ENCODE data around the gene ABCC4. TPM values are rescaled to one million over a fixed set of nuclear protein-coding genes. Genes with fewer than 3 reads are reported as not detected.
"Not testable (repeated sequence)": the region's sequence is repeated elsewhere in the genome, so short reads cannot be mapped to it uniquely, and the experiment has no call there.

Gene ABCC4
- total RNA-seq, 1 donor from 2014 or later, result 21.8 TPM

DNA sequence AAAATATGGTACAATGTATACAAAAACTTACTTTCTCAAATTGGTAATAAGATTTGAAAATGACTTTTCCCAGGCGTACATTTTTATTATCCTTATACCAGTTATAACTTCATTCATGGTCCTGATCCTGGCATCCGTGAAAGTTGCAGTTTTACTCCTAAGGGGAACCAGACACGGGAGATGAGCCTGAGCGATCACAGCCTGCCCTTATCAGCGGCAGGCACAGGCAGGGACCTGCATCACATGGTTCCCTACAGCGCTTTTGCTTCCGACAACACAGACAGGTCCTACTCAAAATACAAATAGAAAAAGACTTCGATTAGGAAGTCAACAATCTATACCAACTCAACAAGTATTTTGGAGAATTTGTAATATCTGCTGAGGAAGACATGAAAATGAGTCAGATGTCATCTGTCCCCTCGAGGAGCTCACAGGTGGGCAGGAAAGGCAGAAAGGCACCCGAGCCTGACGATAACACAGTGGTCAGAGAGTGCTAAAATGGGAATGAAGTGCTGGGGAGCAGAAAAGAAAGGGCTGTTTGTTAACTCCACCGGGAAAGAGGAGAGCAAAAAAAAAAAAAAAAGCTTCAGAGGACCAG lies 93.4 kb downstream of the ABCC4 start:
- Mint-ChIP-seq H3K27me3 (ENCODE audit: low read depth) (no peaks in the 10 kb centered on the region), H3K9me3 (no peaks in the 10 kb centered on the region), H3K4me1 (peaks cover 25% of the 10 kb centered on the region), H3K36me3 (ENCODE audit: low read depth) (peaks cover 14% of the 10 kb centered on the region), H3K4me3 (peak overlapping the region; percentile 27), H3K27ac (ENCODE audit: unreplicated experiment) (peak overlapping the region; percentile 51)
- TF ChIP-seq, protein P1, sequence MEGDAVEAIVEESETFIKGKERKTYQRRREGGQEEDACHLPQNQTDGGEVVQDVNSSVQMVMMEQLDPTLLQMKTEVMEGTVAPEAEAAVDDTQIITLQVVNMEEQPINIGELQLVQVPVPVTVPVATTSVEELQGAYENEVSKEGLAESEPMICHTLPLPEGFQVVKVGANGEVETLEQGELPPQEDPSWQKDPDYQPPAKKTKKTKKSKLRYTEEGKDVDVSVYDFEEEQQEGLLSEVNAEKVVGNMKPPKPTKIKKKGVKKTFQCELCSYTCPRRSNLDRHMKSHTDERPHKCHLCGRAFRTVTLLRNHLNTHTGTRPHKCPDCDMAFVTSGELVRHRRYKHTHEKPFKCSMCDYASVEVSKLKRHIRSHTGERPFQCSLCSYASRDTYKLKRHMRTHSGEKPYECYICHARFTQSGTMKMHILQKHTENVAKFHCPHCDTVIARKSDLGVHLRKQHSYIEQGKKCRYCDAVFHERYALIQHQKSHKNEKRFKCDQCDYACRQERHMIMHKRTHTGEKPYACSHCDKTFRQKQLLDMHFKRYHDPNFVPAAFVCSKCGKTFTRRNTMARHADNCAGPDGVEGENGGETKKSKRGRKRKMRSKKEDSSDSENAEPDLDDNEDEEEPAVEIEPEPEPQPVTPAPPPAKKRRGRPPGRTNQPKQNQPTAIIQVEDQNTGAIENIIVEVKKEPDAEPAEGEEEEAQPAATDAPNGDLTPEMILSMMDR (conservative IDR thresholded peaks at IDR 0.05), result no peak
- DNase-seq (ENCODE audit: low read depth, low spot score), result no peak

DNA sequence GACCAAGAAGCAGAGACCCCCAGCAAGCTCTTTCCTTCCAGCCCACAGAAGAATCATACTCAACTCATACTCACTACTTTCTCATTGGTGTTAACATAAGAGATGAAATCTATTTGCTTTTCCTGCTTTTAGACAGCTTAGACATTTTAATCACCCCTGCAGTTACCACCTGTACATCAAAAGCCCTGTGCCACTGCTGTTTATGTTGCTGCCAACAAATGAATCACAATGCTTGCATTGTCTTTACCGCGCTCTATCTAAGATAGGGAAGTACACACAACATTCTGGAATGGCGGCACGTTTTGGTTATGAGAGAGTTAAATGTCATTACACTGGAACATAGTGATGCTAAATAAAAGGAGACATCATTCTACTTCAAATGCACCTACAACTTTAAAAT lies 95.1 kb downstream of the ABCC4 start:
- peaks cover 25% of the 10 kb centered on the region for H3K4me1 Mint-ChIP-seq
- DNase-seq (ENCODE audit: low read depth, low spot score), result no peak

DNA sequence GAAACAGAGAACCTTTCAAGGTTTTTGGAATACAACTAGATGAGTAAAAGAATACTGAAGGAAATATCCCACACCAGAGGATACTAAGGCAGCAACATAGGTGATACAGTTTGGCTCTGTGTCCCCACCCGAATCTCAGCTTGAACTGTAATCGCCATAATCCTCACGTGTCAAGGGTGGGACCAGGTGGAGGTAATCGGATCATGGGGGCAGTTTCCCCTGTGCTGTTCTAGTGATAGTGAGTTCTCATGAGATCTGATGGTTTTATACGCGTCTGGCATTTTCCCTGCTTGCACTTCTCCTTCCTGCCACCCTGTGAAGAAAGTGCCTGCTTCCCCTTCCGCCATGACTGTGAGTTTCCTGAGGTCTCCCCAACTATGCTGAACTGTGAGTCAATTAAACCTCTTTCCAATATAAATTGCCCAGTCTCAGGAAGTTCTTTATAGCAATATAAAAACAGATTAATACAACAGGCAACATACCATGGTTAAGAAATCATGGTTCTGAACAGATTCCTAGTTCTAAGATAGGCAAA lies 97.0 kb downstream of the ABCC4 start:
- H3K27ac Mint-ChIP-seq (ENCODE audit: unreplicated experiment), result no peak overlapping the region
- H3K36me3 Mint-ChIP-seq (ENCODE audit: low read depth), result peaks cover 19% of the 10 kb centered on the region

More for the DNA sequence above, 95.1 kb downstream of the ABCC4 start:
- Mint-ChIP-seq H3K36me3 (ENCODE audit: low read depth) (peaks cover 11% of the 10 kb centered on the region), H3K4me3 (no peak overlapping the region), H3K9me3 (no peaks in the 10 kb centered on the region), H3K27ac (ENCODE audit: unreplicated experiment) (no peak overlapping the region), H3K27me3 (ENCODE audit: low read depth) (no peaks in the 10 kb centered on the region)
- TF ChIP-seq, protein P1 (conservative IDR thresholded peaks at IDR 0.05), result no peak

DNA sequence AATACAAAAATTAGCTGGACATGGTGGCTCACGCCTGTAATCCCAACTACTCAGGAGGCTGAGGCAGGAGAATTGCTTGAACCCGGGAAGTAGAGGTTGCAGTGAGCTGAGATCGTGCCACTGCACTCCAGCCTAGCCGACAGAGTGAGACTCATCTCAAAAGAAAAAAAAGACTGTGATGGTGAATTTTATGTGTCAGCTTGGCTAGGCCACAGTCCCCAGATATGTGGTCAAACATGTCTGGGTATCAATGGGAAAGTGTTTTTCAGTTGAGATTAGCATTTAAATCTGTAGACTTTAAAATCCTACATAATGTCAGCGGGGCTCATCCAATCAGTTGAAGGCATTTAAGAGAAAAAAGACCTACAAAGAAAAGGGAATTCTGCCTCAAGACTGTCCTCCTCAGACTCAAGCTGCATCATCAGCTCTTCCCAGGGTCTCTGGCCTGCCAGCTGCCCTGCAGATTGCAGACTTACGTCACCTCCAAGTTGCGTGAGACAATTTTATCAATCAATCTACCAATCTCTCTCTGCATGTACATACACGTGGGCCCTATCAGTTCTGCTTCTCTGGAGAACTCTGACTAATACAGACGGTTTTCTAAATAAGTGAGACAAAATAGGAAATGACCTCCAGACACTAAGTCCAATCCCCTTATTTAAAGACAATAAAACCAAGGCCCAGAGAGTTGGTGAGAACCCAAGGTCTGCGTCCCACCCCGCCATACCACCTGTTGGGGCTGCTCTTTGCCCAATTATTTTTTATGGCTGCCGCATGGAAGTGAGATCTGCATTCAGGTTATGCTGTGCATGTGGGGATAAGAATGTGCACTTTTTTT lies 99.2 kb downstream of the ABCC4 start:
- H3K4me3 Mint-ChIP-seq, result no peak overlapping the region
- peaks cover 21% of the 10 kb centered on the region for H3K36me3 Mint-ChIP-seq (ENCODE audit: low read depth)
- peaks cover 4% of the 10 kb centered on the region for H3K9me3 Mint-ChIP-seq
- H3K27ac Mint-ChIP-seq (ENCODE audit: unreplicated experiment), result no peak overlapping the region
- H3K4me1 Mint-ChIP-seq, result peaks cover 6% of the 10 kb centered on the region
- H3K27me3 Mint-ChIP-seq (ENCODE audit: low read depth), result no peaks in the 10 kb centered on the region
- DNase-seq (ENCODE audit: low read depth, low spot score), result no peak
- TF ChIP-seq, protein P1 (conservative IDR thresholded peaks at IDR 0.05), result no peak

More for the DNA sequence above, 97.0 kb downstream of the ABCC4 start:
- Mint-ChIP-seq H3K9me3 (peaks cover 1% of the 10 kb centered on the region), H3K4me1 (peaks cover 21% of the 10 kb centered on the region), H3K4me3 (no peak overlapping the region), H3K27me3 (ENCODE audit: low read depth) (no peaks in the 10 kb centered on the region)
- TF ChIP-seq, protein P1 (conservative IDR thresholded peaks at IDR 0.05), result no peak
- no peak for DNase-seq (ENCODE audit: low read depth, low spot score)

DNA sequence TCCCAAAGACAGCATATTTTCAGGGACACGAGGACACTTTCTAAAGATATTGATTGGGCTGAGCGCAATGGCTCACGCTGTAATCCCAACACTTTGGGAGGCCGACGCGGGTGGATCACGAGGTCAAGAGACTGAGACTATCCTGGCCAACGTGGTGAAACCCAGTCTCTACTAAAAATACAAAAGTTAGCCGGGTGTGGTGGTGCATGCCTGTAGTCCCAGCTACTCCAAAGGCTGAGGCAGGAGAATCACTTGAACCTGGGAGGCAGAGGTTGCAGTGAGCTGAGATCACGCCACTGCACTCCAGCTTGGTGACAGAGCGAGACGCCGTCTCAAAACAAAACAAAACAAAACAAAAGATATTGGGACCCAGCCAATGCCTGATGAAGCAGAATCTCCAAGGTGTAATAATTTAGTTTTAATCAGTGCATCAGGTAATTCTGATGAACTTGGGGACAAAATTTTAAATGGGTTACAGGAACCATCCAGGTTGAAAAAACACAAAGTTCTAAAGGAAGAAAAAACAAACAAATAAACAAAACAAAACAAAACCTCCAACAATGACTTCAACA lies 100.8 kb downstream of the ABCC4 start:
- not testable (repeated sequence) for H3K4me1 Mint-ChIP-seq; DNase-seq (ENCODE audit: low read depth, low spot score); H3K9me3 Mint-ChIP-seq; H3K27me3 Mint-ChIP-seq (ENCODE audit: low read depth); H3K27ac Mint-ChIP-seq (ENCODE audit: unreplicated experiment); H3K4me3 Mint-ChIP-seq
- peaks cover 19% of the 10 kb centered on the region for H3K36me3 Mint-ChIP-seq (ENCODE audit: low read depth)
